Endothelial cell of umbilical vein (primary cell): Measurements from ENCODE around the gene WIZ. TPM values are rescaled to one million over a fixed set of nuclear protein-coding genes. Genes with fewer than 3 reads are reported as not detected.
"Not testable (repeated sequence)": the region's sequence is repeated elsewhere in the genome, so short reads cannot be mapped to it uniquely, and the experiment has no call there.

ENCODE experiments used
- BruUV-seq: library from RNA; stranded (reverse); fragments of 400-500 nt; replicated peaks from 2 replicates; lab custom pipeline; 2021; lab: Mats Ljungman, UMichigan
- CTCF ChIA-PET: fragments of 300-600, 350-600 bp; sonication (Branson Sonifier 250); formaldehyde crosslinking; loops from one replicate; lab custom pipeline; 2021; ENCODE audit warnings: antibody characterized with exemption, inconsistent platforms; lab: Charles Lee
- POLR2A ChIA-PET: fragments of 300-600, 350-600 bp; sonication (Branson Sonifier 250); formaldehyde crosslinking; loops from one replicate; lab custom pipeline; 2021; ENCODE audit warnings: antibody characterized with exemption, inconsistent platforms; lab: Charles Lee
- DNase-seq: peaks from one replicate; pipeline ENCODE4 v3.0.0-alpha.2; 2011; ENCODE audit warnings: low read depth, low spot score
- FAIRE-seq: peaks from 2 replicates; lab custom pipeline; 2011; peaks lifted over from hg19 to GRCh38; lab: Jason Lieb, UNC
- H2AFZ ChIP-seq: 2 replicates; pipeline ENCODE4 v1.6.0; 2012; ENCODE audit warnings: low read depth, low read length, control low read depth, inconsistent platforms
- H3K27ac ChIP-seq: 2 replicates; pipeline ENCODE4 v1.5.1; 2011; ENCODE audit warnings: low read depth, mild to moderate bottlenecking, control low read depth, low read length, moderate library complexity; ENCODE audit not compliant: insufficient read depth
- H3K27me3 ChIP-seq, 2 experiments: 2 replicates each; pipeline versions ENCODE4 v1.6.0 to v1.6.1; 2011; ENCODE audit warnings: low read length in 2 of 2, mixed read lengths in 1 of 2; ENCODE audit not compliant: control insufficient read depth in 2 of 2, insufficient read depth in 2 of 2
- H3K36me3 ChIP-seq, 2 experiments: 2 replicates in 1 of 2; 3 replicates in 1 of 2; pipeline ENCODE4 v1.5.1; 2011; ENCODE audit warnings: low read length in 2 of 2, mild to moderate bottlenecking in 1 of 2, moderate library complexity in 1 of 2; ENCODE audit not compliant: control insufficient read depth in 2 of 2, insufficient read depth in 2 of 2; ENCODE audit errors: extremely low read depth in 1 of 2
- H3K4me1 ChIP-seq: 3 replicates; pipeline ENCODE4 v1.5.1; 2011; ENCODE audit warnings: mild to moderate bottlenecking, low read length; ENCODE audit not compliant: control insufficient read depth, insufficient read depth; ENCODE audit errors: extremely low read depth
- H3K4me2 ChIP-seq: 2 replicates; pipeline ENCODE4 v1.6.1; 2011; ENCODE audit warnings: low read length, control low read depth, mixed read lengths; ENCODE audit not compliant: insufficient read depth
- H3K4me3 ChIP-seq, 3 experiments: fragments of 200-600 bp in 1 of 3; sonication (generic), shearing (Covaris generic) in 1 of 3; replicated peaks in 1 of 3; 2 replicates each; pipeline ENCODE4 v1.5.1; 2011 to 2016; ENCODE audit warnings: control low read depth in 3 of 3, low read length in 3 of 3, mild to moderate bottlenecking in 2 of 3, inconsistent platforms in 1 of 3, low read depth in 1 of 3, moderate library complexity in 1 of 3; ENCODE audit not compliant: insufficient read depth in 1 of 3
- H3K79me2 ChIP-seq: 2 replicates; pipeline ENCODE4 v1.6.0; 2012; ENCODE audit warnings: low read length, inconsistent platforms; ENCODE audit not compliant: control insufficient read depth, insufficient read depth
- H3K9ac ChIP-seq: replicated peaks from 2 replicates; pipeline ENCODE3; 2011; ENCODE audit warnings: low read length, control low read depth; ENCODE audit not compliant: insufficient read depth; ENCODE audit errors: extremely low read depth
- H3K9me1 ChIP-seq: replicated peaks from 3 replicates; pipeline ENCODE4 v1.6.0; 2011; ENCODE audit warnings: mild to moderate bottlenecking, low read length; ENCODE audit not compliant: control insufficient read depth, insufficient read depth; ENCODE audit errors: extremely low read depth
- H3K9me3 ChIP-seq: replicated peaks from 2 replicates; pipeline ENCODE4 v1.5.1; 2012; ENCODE audit warnings: low read length, inconsistent platforms; ENCODE audit not compliant: control insufficient read depth, insufficient read depth
- H4K20me1 ChIP-seq: replicated peaks from 2 replicates; pipeline ENCODE3; 2011; ENCODE audit warnings: mild to moderate bottlenecking, low read length; ENCODE audit not compliant: control insufficient read depth, insufficient read depth; ENCODE audit errors: extremely low read depth
- EZH2 ChIP-seq: IDR thresholded peaks from 2 replicates; pipeline ENCODE4 v1.6.1; 2012; ENCODE audit warnings: borderline replicate concordance, low read depth, mild to moderate bottlenecking, moderate library complexity, low read length, inconsistent platforms; ENCODE audit not compliant: severe bottlenecking
- FOS ChIP-seq: IDR thresholded peaks from 2 replicates; pipeline ENCODE4 v1.6.1; 2011; ENCODE audit warnings: mild to moderate bottlenecking, low read length, moderate library complexity, borderline replicate concordance; ENCODE audit not compliant: insufficient read depth
- GATA2 ChIP-seq: IDR thresholded peaks from 2 replicates; pipeline ENCODE4 v1.7.0; 2011; ENCODE audit warnings: low read depth, mild to moderate bottlenecking, moderate library complexity, mixed read lengths, low read length; ENCODE audit not compliant: insufficient read length, insufficient read depth
- JUN ChIP-seq: IDR thresholded peaks from 2 replicates; pipeline ENCODE4 v1.6.1; 2011; ENCODE audit warnings: borderline replicate concordance, low read depth; ENCODE audit not compliant: insufficient read length, insufficient read depth
- MAX ChIP-seq: IDR thresholded peaks from 2 replicates; pipeline ENCODE4 v1.6.1; 2011; ENCODE audit not compliant: insufficient read depth, insufficient read length
- MYC ChIP-seq: IDR thresholded peaks from one replicate; pipeline ENCODE4 v1.6.1; 2011; ENCODE audit warnings: mild to moderate bottlenecking, low read depth, low read length
- POLR2A ChIP-seq: IDR thresholded peaks from 2 replicates; pipeline ENCODE4 v1.6.1; 2012; ENCODE audit warnings: low read depth, mild to moderate bottlenecking, control low read depth, low read length
- POLR2AphosphoS5 ChIP-seq: IDR thresholded peaks from 2 replicates; pipeline ENCODE4 v1.6.1; 2012; ENCODE audit warnings: low read depth, mild to moderate bottlenecking, control low read depth, low read length, moderate library complexity; ENCODE audit not compliant: insufficient read depth
- dilution Hi-C: fragments of 300-500 bp; cut with MboI; formaldehyde crosslinking; loops from one replicate; pipeline ENCODE4 v1.15.0; 2019; ENCODE audit warnings: low sequenced_read_pairs; ENCODE audit not compliant: extremely low pct_ligation_motif_present
- intact Hi-C: fragments of 100-400 bp; cut with micrococcal nuclease; formaldehyde crosslinking; loops from one replicate; pipeline ENCODE4 v1.10.0; 2022
- polyA plus RNA-seq, 4 experiments: library from polyadenylated mRNA; depleted of rRNA in 3 of 4; stranded (reverse) in 3 of 4; unstranded in 1 of 4; fragments of >200 nt; gene quantifications; 2 replicates each; pipeline versions ENCODE4 v1.2.1 to v1.2.3, GENCODE V29; 2011 to 2012; ENCODE audit warnings: missing spikeins in 1 of 4
- total RNA-seq: library from RNA; stranded (reverse); gene quantifications from 2 replicates; pipeline ENCODE4 v1.2.3, GENCODE V29; 2021
- TF ChIP-seq, protein P1 (sequence below), 2 donors: IDR thresholded peaks; 1 replicate in 1 of 2; 2 replicates in 1 of 2; pipeline ENCODE4 v1.5.1; 2011; ENCODE audit warnings: low read length in 2 of 2, mild to moderate bottlenecking in 2 of 2, moderate library complexity in 2 of 2, control low read depth in 1 of 2, inconsistent platforms in 1 of 2, low read depth in 1 of 2; ENCODE audit not compliant: insufficient read depth in 1 of 2; ENCODE audit errors: extremely low read depth in 1 of 2

Gene WIZ
- total and polyA plus RNA-seq, 2 donors (not counting 3 experiments of a cell fraction or from before 2014, with no cell fraction given), result 21.0 to 47.2 TPM

GRCh38 chr19:15487038-15487437 lies 37.3 kb upstream of the WIZ start:
- Histone ChIP-seq H3K4me1 (no peaks in the 10 kb centered on the region), H3K4me2 (no peak overlapping the region), H3K27ac (no peak overlapping the region), H3K9ac (no peak overlapping the region), H4K20me1 (no peaks in the 10 kb centered on the region), H3K9me1 (no peaks in the 10 kb centered on the region), H3K4me3 (no peak overlapping the region), H2AFZ (no peak overlapping the region), H3K27me3 (no peaks in the 10 kb centered on the region), H3K9me3 (no peaks in the 10 kb centered on the region), H3K79me2 (no peaks in the 10 kb centered on the region), H3K36me3 (no peaks in the 10 kb centered on the region)
- no TSS peak for BruUV-seq
- TF ChIP-seq JUN (no peak), POLR2AphosphoS5 (no peak), GATA2 (no peak), FOS (no peak), MYC (no peak), EZH2 (no peak), MAX (no peak), POLR2A (no peak)
- TF ChIP-seq, protein P1, sequence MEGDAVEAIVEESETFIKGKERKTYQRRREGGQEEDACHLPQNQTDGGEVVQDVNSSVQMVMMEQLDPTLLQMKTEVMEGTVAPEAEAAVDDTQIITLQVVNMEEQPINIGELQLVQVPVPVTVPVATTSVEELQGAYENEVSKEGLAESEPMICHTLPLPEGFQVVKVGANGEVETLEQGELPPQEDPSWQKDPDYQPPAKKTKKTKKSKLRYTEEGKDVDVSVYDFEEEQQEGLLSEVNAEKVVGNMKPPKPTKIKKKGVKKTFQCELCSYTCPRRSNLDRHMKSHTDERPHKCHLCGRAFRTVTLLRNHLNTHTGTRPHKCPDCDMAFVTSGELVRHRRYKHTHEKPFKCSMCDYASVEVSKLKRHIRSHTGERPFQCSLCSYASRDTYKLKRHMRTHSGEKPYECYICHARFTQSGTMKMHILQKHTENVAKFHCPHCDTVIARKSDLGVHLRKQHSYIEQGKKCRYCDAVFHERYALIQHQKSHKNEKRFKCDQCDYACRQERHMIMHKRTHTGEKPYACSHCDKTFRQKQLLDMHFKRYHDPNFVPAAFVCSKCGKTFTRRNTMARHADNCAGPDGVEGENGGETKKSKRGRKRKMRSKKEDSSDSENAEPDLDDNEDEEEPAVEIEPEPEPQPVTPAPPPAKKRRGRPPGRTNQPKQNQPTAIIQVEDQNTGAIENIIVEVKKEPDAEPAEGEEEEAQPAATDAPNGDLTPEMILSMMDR (IDR thresholded peaks at IDR 0.05; ENCODE audit: extremely low read depth in 1 of 2, insufficient read depth in 1 of 2, low read depth in 1 of 2, low read length in 2 of 2), result no peak
- intact Hi-C loops (no loop called here), dilution Hi-C loops (no loop called here)
- ChIA-PET POLR2A (no interaction called here), CTCF (no interaction called here)
- FAIRE-seq (no peak), DNase-seq (no peak)

DNA sequence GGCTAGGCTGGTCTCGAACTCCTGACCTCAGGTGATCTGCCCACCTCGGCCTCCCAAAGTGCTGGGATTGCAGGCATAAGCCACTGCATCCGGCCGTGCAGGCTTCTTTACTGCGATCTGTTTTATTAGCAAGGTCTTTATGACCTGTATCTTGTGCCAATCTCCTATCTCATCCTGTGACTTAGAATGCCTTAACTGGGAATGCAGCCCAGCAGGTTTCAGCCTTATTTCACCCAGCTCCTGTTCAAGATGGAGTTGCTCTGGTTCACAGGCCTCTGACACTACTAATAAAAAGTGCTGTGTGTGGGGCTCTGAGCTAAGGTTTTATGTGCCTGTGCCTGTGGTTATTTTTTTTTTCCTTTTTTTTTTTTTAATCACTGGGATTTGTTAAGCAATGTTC lies 36.0 kb upstream of the WIZ start:
- H3K79me2 ChIP-seq, dilution Hi-C loops, DNase-seq, BruUV-seq, H3K4me3 ChIP-seq, H3K9me1 ChIP-seq, H3K27ac ChIP-seq, intact Hi-C loops, FAIRE-seq, H4K20me1 ChIP-seq, H3K4me1 ChIP-seq, H3K9me3 ChIP-seq, H2AFZ ChIP-seq, H3K9ac ChIP-seq, H3K4me2 ChIP-seq, H3K27me3 ChIP-seq, H3K36me3 ChIP-seq: not testable (repeated sequence)
- ChIA-PET CTCF (interaction anchor here (1.0 kb wide), 2 partner anchors 31 to 70 kb away, joined by 3 read pairs; no protein-coding TSS in a partner anchor), POLR2A (interaction anchor here (0.6 kb wide), 1 partner anchor 967 kb away, joined by 3 read pairs; no protein-coding TSS in a partner anchor)

DNA sequence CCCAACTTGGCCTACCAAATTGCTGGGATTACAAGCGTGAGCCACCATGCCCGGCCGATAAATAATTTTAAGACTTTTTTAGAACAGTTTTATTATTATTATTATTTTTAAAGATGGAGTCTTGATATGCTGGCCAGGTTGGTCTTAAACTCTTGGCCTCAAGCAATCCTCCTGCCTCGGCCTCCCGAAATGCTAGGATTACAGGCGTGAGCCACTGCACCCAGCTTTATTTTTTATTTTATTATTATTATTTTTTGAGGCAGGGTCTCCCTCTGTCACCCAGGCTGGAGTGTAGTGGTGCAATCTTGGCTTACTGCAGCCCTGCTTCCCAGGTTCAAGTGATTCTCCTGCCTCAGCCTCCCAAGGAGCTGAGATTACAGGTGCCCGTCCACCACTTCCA lies 31.2 kb upstream of the WIZ start:
- not testable (repeated sequence) for H4K20me1 ChIP-seq, H3K4me2 ChIP-seq

More for the DNA sequence above, 31.2 kb upstream of the WIZ start:
- H3K9ac ChIP-seq, H3K9me3 ChIP-seq, BruUV-seq, intact Hi-C loops, H3K36me3 ChIP-seq, H2AFZ ChIP-seq, H3K4me3 ChIP-seq, POLR2A ChIA-PET, H3K27me3 ChIP-seq, DNase-seq, H3K4me1 ChIP-seq, H3K9me1 ChIP-seq, dilution Hi-C loops, H3K27ac ChIP-seq, H3K79me2 ChIP-seq, FAIRE-seq: not testable (repeated sequence)
- CTCF ChIA-PET, result interaction anchor here (1.5 kb wide), 1 partner anchor 75 kb away, joined by 6 read pairs; no protein-coding TSS in a partner anchor
